Midbrain (tissue), 1 donor: Measurements from ENCODE around the gene PHETA1.

Source experiments
- DNase-seq: peaks from one replicate; lab custom pipeline; 2025; lab: John Stamatoyannopoulos, UW

PHETA1 gene

DNA sequence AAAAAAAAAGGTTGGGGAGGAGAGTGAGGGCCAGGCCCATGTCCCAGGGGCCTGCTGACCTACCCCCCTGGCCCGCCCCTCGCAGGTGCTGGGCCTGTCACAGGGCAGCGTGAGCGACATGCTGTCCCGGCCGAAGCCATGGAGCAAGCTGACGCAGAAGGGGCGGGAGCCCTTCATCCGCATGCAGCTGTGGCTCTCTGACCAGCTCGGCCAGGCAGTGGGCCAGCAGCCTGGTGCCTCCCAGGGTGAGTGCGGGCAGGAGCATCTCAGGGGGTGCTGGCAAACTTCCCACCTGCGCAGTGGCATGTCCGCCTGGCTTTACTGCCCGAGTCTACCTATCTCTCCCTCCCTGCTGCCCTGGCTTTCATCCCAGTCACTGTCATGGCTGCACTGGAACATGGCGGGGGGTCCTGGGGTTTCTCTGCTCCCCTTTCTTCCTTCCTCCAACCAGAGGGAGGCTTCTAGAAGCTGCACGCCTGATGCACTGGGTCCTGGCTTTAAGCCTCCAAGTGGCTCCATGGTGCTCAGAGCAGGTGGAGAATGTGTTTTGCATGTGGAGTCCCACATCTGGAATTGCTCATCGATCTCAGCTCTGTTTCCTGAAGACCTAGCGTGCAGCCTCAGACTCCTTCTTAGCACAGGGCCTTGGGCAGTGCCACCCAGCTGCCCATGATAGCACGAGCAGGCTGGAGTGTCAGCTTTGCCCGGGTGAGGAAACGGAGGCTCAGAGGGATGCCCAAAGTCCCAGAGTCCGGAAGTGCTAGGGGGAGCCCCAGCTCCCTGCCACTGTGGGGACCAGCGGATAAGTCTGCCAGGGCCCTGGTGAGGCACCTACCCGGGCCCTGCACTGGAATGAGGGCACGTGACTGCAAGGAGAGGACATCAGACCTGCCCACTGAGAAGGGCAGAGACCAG lies 46.3 kb downstream of the PHETA1 start:
- peak; percentile 38 for DNase-seq

DNA sequence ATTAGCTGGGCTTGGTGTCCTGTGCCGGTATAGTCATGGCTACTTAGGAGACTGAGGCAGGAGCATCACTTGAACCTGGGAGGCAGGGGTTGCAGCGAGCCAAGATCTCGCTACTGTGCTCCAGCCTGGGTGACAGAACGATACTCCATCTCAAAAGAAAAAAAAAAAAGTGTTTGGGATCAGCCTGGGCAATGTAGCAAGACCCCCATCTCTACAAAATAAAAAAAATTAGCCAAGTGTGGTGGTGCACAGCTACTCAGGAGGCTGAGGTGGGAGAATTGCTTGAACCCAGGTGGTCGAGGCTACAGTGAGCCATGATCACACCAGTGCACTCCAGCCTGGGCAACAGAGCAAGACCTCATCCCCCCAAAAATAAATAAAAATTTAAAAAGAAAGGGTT lies 47.6 kb downstream of the PHETA1 start:
- no peak for DNase-seq

DNA sequence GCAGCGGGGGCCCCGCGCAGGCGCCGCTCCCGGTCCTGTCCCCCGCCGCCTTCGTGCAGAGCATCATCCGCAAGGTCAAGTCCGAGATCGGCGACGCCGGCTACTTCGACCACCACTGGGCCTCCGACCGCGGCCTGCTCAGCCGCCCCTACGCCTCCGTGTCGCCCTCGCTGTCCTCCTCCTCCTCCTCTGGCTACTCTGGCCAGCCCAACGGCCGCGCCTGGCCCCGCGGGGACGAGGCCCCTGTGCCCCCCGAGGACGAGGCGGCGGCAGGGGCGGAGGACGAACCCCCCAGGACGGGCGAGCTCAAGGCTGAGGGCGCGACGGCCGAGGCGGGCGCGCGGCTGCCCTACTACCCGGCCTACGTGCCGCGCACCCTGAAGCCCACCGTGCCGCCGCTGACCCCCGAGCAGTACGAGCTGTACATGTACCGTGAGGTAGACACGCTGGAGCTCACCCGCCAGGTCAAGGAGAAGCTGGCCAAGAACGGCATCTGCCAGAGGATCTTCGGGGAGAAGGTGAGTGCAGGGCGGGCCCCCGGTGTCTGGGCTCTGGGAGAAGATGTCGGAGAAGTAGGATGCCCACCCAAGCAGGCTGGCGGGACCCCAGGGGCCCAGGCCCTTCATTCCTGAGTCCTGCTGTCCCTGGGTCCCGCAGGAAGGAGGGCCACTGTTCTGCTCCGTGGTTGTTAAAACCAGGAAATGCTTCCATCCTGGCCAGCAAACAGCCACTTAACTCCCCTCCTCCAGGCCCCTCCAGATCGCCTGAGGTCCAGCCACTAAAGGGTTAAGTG lies 48.4 kb downstream of the PHETA1 start:
- no peak for DNase-seq

DNA sequence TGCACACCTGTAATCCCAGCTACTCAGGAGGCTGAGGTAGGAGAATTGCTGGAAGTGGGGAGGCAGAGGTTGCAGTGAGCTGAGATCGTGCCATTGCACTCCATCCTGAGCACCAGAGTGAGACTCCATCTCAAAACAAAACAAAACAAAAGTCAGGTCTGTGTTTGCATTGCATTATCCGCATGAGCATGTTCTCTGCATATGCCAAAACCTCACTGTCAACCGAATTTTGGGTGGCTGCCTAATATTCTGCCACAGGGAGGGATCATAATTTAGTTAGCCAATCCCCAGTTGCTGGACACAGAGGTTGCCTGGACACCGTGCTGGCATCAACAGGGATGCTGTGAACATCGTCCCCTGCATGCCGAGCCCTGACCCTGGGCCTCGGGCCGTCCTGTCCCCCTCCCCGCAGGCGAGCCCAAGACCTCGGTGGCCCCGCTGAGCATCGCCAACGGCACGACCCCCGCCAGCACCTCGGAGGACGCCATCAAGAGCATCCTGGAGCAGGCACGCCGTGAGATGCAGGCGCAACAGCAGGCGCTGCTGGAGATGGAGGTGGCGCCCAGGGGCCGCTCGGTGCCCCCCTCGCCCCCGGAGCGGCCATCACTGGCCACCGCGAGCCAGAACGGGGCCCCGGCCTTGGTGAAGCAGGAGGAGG lies 49.2 kb downstream of the PHETA1 start:
- no peak for DNase-seq

DNA sequence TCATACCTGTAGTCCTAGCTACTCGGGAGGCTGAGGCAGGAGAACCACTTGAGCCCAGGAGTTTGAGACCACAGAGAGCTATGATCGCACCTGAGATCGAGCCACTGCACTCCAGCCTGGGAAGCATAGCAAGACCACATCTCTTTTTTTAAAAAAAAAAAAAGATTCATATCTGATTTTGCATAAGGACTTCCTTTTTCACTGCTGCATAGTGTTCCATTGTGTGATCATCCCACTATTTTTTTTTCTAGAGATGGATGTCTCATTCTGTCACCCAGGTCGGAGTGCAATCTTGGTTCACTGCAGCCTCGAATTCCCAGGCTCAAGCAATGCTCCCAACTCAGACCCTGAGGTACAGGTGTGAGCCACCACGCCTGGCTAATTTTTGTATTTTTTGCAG lies 50.4 kb downstream of the PHETA1 start:
- no peak for DNase-seq

DNA sequence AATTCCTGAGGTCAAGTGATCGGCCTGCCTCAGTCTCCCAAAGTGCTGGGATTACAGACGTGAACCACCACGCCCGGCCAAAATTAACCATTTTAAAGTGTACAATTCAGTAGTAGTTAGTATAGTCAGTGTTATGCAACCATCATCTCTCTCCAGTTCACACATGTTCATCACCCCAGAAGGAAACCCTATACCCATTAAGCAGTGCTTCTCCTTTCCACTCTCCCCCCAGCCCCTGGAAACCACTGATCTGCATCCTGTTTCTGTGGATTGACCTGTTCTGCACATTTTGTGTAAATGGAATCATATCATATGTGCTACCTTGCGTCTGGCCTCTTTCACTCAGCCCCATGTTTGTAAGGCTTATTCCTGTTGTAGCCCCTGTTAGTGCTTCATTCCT lies 52.2 kb downstream of the PHETA1 start:
- no peak for DNase-seq

DNA sequence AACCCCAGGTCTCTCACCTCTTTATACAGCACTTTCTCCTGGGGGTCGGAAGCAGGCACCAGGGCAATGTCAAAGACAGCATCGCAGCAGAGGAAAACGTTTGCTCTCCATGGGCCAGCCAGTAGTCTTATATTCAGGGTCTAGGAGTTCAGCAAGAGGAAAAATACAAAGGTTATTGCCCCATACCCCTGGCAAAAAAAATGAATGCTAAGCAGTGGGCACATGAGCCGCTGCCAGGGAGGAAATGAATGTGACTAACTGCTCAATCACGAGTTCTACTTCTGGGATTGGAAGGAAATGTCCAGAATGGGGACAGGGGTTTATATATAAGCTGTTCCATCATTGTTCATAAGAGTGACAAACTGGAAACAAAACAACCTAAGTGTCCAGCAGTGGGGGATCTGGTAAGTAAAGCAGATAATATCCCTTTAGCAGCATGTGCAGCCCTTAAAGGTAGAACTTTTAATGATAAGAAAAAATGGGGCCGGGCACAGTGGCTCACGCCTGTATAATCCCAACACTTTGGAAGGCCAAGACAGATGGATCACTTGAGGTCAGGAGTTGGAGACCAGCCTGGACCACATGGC lies 53.8 kb downstream of the PHETA1 start:
- DNase-seq: no peak

DNA sequence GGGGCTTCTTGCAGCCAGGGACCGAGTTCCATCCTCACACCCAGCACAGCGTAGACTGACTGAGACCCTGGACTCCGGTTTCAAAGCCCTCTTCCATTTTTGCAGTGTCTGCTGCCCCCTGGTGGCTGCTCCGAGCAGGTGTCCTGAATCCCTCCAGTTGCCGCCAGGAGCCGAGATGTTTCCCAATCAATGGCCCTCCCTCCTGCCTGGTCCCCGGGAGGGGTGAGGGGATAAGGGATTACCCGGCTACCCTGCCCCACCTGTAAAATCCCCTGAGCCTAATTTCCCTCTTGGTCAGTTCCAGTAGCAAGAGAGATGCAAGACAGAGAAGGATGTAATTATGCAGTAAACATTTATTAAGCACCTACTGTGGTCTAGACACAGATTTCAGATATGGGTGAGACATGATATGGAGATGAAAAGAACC lies 55.0 kb downstream of the PHETA1 start:
- DNase-seq: peak; percentile 72

DNA sequence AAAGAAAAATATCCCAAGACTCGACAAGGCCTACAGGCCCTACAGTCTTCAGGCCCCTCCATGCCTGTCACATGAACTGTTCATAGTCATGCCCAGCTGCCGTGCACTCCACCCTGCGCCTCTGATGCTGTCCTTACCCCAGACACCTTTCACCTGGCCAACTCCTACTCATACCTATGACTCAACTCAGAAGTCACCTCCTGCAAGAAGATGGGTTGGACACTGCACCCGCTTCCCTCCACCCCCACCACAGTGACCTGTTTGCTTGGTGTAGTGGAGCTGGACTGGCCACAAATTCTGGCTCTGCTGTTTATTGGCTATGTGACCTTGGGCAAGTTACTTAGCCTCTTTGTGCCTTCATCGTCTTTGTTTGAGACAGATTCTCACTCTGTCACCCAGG lies 56.2 kb downstream of the PHETA1 start:
- no peak for DNase-seq

DNA sequence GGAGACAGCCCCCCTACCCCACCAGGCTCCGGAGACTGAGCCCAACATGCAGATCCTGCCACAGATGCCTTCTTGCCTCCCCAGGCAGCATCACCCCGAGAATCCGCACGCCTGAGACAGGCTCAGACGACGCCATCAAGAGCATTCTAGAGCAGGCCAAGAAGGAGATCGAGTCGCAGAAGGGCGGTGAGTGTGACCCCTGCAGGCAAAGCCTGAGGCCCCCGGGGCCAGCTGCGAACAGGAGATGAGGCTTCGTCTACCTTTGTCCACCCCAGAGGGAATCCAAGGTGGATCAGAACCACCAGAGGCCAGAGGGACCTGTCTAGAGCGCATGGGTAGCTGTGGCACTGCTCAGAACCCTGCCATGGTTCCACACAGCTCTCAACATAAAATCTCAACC lies 56.9 kb downstream of the PHETA1 start:
- no peak for DNase-seq

DNA sequence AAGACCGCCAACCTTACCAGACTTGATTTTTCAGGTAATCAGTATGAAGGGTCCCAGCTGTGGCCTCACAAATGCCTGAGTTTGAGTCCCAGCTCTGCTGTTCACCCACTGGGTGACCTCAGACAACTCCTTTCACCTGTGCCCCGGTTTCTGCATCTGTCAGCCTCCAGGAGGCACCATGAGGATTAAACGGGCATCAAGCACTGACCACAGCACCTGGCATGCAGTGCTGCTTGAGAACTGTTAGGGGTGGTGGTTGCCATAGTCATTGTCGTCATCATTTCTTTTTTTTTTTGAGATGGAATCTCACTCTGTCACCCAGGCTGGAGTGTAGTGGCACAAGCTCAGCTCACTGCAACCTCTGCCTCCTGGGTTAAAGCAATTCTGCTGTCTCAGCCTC lies 57.9 kb downstream of the PHETA1 start:
- no peak for DNase-seq
